ENCODE data around the gene NCOA3.

The NCOA3 gene

DNA sequence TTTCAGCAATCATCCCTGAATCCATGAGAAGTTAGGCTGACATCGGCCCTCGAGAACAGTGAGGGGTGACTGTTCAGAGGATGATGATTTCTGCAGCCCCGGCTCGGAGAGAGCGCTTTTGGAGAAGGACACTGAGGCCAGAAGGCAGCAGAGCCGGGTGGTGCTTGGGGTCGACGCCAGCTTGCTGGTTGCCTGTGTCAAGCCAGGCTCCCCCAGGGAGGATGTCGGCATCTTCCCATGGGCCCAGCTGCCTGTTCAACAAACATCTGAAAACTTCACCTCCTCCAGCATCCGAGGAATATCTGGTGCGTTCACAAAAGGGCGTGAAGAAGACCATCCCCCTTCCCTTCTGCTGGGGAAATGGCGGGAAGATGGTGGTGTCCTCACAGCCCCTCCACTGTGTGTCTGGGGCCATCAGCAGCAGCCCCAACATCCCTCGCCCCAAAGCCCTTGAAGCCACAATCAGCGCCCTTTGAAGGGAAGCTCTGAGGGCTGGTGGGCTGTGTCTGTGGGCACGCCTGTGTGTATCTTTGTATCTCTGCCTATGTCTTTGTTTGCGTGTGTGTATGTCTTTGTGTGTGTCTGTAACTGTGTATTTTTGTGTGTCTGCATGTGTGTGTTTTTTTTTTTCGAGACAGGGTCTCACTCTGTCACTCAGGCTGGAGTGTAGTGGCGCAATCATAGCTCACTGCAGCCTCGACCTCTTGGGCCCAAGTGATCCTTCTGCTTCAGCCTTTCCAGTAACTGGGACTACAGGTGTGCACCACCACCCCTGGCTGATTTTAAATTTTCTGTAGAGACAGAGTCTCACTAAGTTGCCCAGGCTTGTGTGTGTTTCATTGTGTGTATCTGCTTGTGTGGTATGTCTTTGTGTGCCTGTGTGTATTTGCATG lies 185.7 kb downstream of the NCOA3 start:
- no peak for DNase-seq

DNA sequence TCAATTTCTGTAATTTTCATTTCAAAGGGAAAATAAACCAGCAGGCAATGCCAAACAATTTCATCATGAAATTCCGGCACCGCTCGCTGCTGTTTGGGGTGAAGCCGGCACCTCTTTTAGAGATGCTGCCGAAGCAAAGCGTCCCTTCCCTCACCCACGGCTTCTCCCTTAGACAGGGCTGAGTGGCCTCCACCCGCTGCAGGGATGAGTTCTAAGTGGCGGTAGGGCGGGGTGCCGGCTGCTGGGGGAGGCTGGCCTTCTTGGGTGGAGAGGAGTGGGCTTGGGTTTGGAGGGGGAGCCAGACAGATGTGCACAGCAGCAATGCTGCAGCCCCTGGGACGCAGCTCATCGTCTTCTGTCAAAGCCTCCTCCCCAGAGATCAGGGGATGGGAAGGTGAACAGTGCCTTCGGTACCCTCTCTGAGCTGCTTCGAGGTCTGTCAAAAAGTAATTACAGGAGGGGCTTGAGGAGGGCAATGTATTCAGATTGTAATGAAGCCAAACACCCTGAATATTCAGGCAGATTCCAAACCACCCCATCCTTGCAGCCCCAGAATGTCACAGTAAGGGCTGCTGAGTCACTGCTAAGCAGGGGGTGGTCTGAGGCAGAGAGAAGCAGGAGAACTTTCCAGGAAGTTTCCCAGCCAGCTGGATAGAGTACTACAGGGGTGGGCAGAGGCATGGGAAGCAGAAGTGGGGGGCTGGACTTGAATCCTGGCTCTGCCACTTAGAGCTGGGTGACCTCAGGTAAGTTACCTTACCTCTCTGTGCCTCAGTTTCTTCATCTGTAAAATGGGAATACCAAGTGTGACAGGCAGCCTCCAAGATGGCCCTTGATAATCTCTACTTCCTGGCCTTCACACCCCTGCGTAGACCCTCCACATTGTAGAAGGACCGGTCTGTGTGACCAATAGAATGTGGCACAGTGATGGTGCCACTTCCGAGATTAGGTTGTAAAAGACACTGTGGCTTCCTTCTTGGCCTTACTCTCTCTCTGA lies 187.0 kb downstream of the NCOA3 start:
- no peak for DNase-seq

DNA sequence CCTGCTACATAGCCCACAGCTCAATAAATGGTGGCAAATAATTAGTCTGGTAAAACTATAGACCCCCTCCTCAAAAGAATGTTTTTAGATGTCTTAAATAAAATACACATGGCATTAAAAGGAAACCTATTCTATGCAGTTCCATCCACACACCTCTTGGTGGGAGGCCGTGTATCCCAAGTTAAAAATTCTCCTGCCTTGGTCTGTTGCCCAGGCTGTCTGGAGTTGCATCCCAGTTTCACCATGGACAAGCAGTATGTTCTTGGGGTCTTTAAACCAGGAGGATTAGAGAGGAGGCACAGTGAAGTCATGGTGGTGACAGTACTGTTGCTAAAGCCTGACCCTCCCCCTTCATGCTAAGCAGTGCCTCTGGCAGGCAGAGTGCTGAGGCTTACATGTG lies 188.0 kb downstream of the NCOA3 start:
- no peak for DNase-seq

DNA sequence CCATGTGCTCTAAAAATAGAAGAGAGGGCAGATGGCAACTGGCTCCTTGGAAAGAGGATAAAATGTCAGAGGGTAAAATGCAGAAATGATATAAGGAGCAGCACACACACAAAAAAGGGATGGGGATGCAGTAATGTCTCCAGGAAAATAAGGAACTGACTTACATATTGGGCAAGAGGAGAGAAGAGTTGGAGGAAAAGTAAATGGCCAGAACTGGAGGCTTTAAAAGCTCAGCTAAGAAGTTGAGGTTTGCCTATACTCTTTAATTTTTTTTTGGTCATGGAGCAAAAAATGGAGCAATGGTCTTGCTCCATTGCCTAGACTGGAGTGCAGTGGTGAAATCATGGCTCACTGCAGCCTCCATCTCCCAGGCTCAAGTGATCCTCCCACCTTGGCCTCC lies 189.9 kb downstream of the NCOA3 start:
- no peak for DNase-seq

DNA sequence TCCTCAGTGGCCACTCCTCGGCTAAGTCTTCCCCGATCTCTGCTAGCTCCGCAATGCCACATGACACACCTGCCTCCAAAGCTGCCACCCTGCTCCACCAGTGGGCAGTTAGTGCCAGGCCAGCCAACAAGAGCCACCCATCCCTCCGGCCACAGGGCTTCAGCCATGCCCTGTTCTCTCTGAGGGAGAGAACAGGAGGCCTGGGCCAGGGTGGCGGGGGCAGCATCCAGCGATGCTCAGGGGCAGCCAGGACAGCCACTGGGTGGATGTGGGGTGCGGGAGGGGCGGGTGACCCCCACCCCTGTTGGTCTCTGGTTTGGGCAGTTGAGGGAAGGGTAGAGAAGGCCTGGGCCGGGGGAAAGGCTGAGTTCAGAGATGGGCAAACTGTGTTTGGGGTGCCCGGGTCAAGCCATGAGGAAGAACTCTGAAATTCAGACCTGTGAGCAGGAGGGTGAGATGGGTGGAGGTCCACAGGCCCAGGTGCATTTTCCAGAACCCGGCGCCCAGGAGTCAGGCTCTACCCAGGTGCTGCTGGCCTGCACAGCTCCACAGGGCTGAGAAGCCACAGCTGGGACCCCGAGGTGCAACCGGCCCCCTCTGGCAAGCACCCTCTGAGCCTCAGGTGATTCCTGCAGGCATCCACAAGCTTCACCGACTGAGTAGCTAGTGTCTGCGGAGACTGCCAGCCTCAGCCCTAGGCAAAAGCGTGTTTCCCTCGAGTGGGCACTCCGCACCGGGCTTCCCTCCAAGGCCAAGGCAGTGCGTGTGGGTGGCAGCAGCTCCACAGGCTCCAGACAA lies 192.5 kb downstream of the NCOA3 start:
- no peak for DNase-seq

DNA sequence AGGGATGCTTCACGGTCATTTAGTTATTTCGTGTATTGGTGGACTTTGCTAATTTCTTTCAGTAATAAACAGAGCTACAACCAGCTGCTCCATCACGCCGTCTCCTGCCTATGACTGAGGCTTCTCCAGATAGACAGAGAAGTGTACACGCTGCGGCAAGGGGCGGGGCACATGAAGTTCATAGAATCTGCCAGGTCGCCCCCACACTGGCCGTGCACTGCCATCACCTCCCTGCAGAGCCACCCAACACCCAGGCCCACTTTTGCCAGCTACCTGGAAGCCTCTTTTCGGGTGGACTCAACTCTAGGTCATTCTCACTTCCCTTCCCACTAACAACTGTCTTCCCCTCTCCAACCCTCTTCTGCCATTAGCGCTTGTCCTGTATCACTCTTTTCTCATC lies 195.2 kb downstream of the NCOA3 start:
- no peak for DNase-seq

DNA sequence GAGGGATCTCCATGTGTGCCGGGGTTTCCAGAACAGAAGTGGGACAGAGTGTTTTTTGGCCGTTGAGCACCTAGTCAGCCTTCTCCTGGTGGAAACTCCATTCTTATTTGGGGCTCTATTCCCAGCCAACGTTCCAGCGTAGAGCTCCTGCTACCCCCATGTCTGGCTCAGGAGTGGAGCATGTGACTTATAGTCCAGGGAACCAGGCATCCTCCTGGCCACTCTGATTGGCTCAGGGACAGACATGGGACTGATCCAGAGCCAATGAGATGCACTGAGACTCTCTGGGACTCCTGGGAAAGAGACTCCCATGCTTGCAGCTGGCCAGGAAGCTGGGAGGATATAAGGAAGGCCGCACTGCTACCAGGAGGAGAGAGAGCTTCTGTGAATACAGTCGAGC lies 196.5 kb downstream of the NCOA3 start:
- DNase-seq = no peak

DNA sequence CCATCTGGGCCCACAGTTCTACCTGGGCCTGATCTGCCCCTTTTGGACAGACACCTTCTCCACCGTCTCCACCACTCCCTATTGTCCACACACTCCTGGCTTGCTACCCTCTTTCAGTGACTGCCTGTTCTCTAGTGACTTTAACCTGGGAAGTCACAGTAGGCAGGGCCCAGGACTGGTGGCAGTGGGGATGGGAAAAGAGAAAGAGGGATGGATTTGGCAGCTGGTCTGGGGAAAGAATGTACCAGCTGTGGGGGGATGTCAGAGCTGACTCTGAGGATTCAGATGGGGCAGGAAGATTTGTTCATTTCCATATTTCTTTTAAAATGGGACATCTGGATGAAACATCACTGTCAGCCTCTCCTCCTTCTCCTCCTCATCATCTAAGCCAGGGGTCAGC lies 198.1 kb downstream of the NCOA3 start:
- no peak for DNase-seq

DNA sequence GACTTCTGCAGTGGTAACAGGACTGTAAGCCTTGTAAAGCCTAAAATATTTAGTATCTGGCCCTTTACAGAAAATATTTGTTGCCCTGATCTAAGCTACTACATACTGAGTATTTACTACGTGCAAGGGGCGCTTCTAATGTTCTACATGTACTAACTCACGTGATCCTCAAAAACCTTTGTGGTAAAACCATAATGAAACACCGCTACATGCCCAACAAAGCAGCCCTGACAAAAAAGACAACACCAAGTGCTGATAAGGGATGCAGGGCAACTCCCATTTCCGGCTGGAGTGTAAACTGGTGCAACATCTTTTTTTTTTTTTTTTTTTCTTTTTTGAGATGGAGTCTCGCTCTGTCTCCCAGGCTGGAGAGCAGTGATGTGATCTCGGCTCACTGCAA lies 198.6 kb downstream of the NCOA3 start:
- no peak for DNase-seq

DNA sequence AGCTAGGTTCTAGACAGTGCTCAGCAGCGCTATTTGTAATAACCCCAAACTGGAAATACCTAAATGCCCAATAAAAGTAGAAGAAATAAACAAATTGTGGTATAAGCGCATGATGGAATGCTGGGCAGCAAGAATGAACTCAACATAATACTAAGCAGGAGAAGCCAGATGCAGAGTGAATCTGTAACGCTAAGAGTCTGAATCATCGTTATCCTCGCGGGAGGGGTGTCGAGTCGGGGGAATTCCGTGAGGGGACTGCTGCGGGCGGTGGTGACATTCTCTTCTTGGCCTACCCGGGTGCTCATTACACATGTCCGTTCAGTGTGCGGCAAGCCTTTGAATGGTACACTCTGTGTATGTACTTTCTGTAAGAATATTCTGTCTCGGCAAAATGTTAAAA lies 199.9 kb downstream of the NCOA3 start:
- no peak for DNase-seq

DNA sequence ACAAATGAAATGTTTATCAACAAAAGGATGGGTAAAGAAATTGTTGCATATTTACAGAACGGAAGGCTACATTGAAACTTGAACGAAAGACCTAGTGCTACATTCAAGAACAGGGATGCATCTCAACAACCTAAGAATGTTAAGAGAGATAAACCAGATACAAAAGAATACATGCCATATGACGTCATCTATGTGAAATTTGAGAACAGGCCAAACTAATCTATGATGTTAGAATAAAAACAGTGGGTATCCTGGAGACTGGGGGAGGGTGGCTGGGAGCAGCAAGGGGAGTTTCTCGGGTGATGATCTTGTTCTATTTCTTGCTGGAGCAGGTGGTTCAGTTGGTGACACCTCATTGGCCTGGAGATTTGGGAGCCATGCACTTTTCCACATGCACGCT lies 202.1 kb downstream of the NCOA3 start:
- no peak for DNase-seq

DNA sequence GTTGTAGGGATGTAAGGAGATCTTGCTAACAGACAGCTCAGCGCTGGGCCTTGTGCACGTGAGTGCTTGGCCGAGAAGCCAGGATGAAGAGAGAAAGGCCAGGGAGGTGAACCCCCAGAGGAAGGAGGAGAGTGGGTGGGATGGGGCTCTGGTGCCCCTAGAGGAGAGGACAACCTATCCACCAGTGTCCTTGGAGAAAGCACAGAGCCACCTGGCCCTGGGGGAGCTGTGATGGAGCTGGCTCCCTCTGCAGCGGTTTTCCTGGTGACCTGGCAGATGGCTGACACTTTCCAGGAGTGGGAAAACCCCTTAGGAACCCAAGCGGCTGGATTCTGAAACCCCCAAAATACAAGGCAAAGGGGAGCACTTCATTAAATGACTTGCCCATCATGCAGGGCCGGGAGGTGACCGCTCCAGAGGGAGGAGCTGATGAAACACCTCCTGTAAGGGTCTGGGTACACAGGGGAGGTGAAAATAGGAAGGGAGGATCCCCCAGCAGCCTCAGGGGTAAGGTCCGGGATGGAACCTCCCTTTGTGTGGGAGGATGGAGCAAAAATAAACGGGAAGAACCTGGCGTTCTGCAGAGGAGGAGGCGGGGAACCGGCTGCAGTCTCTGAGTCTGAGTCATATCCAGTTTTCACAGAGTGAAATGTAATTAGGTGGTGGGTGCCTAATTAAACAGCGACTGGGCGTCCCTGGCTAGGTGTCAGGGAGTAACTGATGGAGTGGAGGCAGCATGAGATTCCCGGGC lies 203.2 kb downstream of the NCOA3 start:
- DNase-seq = no peak

DNA sequence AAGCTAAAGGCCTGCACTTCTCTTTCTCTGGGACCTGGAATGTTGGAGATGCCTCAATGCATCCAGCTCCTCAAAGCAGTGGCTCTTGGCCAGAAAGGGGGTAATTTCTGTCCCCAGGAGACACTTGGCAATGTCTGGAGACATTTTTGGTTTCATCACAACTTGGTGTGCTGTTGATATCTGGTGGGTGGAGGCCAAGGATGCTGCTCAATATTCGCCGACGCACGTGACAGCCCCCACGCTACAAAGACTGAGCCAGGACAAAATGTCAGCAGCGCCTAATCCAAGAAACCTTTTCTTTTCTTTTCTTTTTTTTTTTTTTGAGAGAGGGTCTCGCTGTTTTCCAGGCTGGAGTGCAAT lies 203.8 kb downstream of the NCOA3 start:
- no peak for DNase-seq

DNA sequence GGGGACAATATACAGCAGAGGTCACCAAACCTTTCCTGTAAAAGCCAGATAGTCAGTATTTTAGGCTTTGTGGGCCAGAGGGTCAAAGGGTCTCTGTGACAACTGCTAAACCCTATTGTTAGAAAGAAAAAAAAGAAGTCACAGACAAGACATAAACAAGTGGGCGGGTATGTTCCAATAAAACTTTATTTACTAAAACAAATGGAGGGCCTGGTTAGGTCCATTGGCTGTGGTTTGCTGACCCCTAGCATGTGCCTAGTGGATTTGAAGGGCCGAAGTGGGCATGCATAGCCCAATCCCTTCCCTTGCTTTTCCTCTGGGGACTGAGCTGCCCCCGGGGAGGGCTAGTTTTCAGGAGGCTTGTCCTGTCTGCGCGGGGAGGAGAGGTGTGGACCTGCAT lies 204.7 kb downstream of the NCOA3 start:
- no peak for DNase-seq

Measured in activated CD4-positive, alpha-beta T cell treated with anti-CD3 and anti-CD28 coated beads, Interleukin-2, Interleukin-6, amounts not matched to agents 100 ng/mL and 50 ng/mL, durations not matched to agents 16 hours and 8 hours (primary cell).